Measurements from ENCODE around the gene EMX1. TPM values are rescaled to one million over a fixed set of nuclear protein-coding genes. Genes with fewer than 3 reads are reported as not detected.

EMX1 gene
- total and polyA plus RNA-seq, 7 donors, result 0.60 to 1.4 (median 0.71) TPM; not detected in 4

DNA sequence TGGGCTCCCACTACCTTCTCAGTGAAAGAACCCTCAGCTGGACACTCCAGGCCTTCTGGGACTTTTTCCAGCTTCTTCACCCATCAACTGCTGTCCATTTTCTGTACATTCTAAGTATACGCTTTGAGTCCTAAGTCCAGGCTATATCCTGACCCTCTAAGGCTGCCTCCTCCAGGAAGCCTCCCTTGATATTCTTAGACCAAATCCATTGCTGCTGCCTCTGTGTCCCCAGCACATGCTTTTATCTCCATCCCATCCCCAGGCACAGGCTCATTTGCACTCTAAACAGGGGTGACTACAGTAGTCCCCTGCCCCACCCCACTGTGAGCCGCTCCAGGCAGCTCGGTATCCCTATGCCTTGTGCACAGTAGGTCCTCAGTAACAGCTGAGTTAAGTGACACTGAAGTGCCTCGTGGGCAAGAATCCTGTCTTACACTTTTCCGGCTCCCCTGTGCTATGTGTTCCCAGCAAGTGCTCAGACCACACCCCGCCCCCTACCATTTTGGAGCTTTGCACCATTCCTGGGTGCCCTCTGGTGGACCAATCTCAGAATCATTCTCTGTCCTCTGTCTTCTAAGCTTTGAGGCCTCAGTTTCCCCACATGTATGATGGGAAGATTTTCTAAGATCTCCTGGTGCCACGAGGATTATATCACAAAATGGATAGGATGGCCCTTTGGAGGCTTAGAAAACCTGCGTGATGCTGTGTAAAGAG lies 34.9 kb downstream of the EMX1 start:
- no peaks in the 10 kb centered on the region for H3K36me3 ChIP-seq
- WGBS, 2 donors, result 90% methylated on average over 8 of the region's 8 CpGs
- TF ChIP-seq CTCF (IDR thresholded peaks at IDR 0.05), result no peak
- no peak for TF ChIP-seq POLR2A (IDR thresholded peaks at IDR 0.05)
- no peak for TF ChIP-seq EP300 (IDR thresholded peaks at IDR 0.05)
- TF ChIP-seq POLR2AphosphoS5 (IDR thresholded peaks at IDR 0.05), result no peak
- no peak for DNase-seq
- H3K27me3 ChIP-seq, result no peaks in the 10 kb centered on the region
- no peak overlapping the region for H3K27ac ChIP-seq
- no peak overlapping the region for H3K4me3 ChIP-seq
- intact Hi-C loops (cut with DNase I), result no loop called here
- no peaks in the 10 kb centered on the region for H3K9me3 ChIP-seq
- H3K4me1 ChIP-seq, result no peaks in the 10 kb centered on the region

DNA sequence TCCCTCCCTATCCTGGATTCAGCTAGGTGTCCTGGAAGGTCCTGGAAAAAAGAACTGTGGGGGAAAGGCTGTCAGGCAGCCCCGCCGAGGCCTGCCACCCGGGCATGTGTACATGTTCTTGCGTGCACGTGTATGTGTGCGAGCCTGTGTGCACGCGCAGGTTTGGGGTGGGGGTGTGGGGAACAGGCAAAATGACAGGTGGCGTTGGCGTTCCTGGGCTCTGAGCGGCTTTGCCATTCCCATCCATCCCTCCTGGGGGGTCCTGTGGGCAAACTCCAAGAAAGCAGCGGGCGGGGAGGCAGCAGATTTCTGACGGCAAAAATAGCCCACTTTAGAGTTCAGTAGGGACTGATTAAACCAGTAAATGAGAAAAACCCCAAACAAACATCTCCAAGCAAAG lies 35.6 kb downstream of the EMX1 start:
- H3K27me3 ChIP-seq, result no peaks in the 10 kb centered on the region
- no peaks in the 10 kb centered on the region for H3K36me3 ChIP-seq
- DNase-seq, result no peak
- no peak overlapping the region for H3K4me3 ChIP-seq
- no peak for TF ChIP-seq EP300 (IDR thresholded peaks at IDR 0.05)
- no peak for TF ChIP-seq POLR2A (IDR thresholded peaks at IDR 0.05)
- TF ChIP-seq POLR2AphosphoS5 (IDR thresholded peaks at IDR 0.05), result no peak
- no peak for TF ChIP-seq CTCF (IDR thresholded peaks at IDR 0.05)
- H3K9me3 ChIP-seq, result no peaks in the 10 kb centered on the region
- intact Hi-C loops (cut with DNase I), result no loop called here
- 95 to 96% methylated on average over 14 of the region's 14 CpGs for WGBS, 2 donors
- no peak overlapping the region for H3K27ac ChIP-seq
- H3K4me1 ChIP-seq, result no peaks in the 10 kb centered on the region

GRCh38 chr2:72953528-72953927 lies 36.2 kb downstream of the EMX1 start:
- H3K9me3 ChIP-seq, result no peaks in the 10 kb centered on the region
- H3K4me3 ChIP-seq, result no peak overlapping the region
- no peak for TF ChIP-seq EP300 (IDR thresholded peaks at IDR 0.05)
- TF ChIP-seq POLR2AphosphoS5 (IDR thresholded peaks at IDR 0.05), result no peak
- no peak for TF ChIP-seq POLR2A (IDR thresholded peaks at IDR 0.05)
- TF ChIP-seq CTCF (IDR thresholded peaks at IDR 0.05), result no peak
- 98 to 100% methylated on average over 1 of the region's 1 CpG for WGBS, 2 donors
- H3K4me1 ChIP-seq, result no peaks in the 10 kb centered on the region
- intact Hi-C loops (cut with DNase I), result no loop called here
- DNase-seq, result no peak
- H3K27ac ChIP-seq, result no peak overlapping the region
- H3K36me3 ChIP-seq, result no peaks in the 10 kb centered on the region
- no peaks in the 10 kb centered on the region for H3K27me3 ChIP-seq

- Histone ChIP-seq H3K4me1 (no peaks in the 10 kb centered on the region), H3K27me3 (no peaks in the 10 kb centered on the region), H3K27ac (no peak overlapping the region), H3K9me3 (no peaks in the 10 kb centered on the region), H3K4me3 (no peak overlapping the region), H3K36me3 (peaks cover 0 to 3% (median 0%) of the 10 kb centered on the region in 4 donors)
- intact Hi-C loops (cut with DNase I), result no loop called here
- no peak for DNase-seq
- TF ChIP-seq EP300 (IDR thresholded peaks at IDR 0.05) (no peak), POLR2A (IDR thresholded peaks at IDR 0.05) (no peak), POLR2AphosphoS5 (IDR thresholded peaks at IDR 0.05) (no peak), CTCF (IDR thresholded peaks at IDR 0.05) (no peak)
- 64 to 79% methylated on average over 4 of the region's 4 CpGs for WGBS, 2 donors
Observed at GRCh38 chr2:72953976-72954375, 36.7 kb downstream of the EMX1 start.
